ENCODE data around the gene ZNF407. TPM values are rescaled to one million over a fixed set of nuclear protein-coding genes. Genes with fewer than 3 reads are reported as not detected.

Gene ZNF407
- total and polyA plus RNA-seq, 8 donors = 2.1 to 49.0 (median 14.6) TPM

DNA sequence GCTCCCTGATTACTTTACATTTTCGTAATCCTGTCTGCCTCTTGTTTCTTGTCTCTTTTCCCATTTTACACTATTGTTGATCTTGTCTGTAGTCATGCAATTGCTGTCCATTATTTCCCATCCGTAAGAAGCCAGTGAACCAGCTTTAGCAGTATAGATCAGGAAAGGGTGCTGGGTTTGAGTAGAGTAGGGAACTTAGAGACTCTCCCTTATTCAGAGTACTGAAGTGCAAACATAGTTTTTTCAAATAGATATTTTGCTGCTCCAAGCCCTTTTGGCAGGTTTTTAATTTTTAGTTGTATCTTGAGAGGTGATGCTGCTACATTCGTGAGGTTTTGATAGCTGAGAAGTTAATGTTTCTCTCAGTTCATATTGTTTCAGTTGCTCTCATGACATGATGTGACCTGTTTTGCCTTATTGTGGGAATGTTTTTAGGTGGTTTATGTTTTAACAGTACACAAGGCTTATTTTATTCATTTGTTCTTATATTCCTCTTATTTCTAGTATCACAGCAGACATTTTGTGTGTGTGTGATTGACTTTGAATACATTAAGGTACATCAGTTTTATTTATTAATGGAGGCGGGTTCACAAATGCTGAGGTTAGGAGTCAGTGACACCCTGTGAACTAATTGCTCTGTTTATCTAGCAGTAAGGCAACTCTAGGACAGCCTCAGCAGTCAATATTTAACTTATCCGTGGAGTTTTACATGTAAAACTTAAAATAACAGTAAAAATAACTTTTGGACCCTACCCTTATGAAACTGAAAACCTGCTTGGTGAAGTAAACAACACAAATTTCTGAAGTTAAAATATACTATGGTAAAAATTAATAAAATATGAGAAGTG, 118.4 kb downstream of the ZNF407 start:
- no peak overlapping the region for H3K27ac ChIP-seq
- 41 to 62% (median 49%) methylated on average over 5 of the region's 5 CpGs for WGBS, 5 donors
- intact Hi-C loops (cut with DNase I; ENCODE audit: low total_unique reads) = loop anchor here (10.0 kb wide), 1 partner anchor 61 kb away; no protein-coding TSS in a partner anchor
- DNase-seq = peak in 1 of 2 donors; percentile 22
- H3K36me3 ChIP-seq = no peaks in the 10 kb centered on the region
- H3K4me3 ChIP-seq = no peak overlapping the region
- H3K27me3 ChIP-seq = no peaks in the 10 kb centered on the region
- no peaks in the 10 kb centered on the region for H3K4me1 ChIP-seq
- TF ChIP-seq POLR2AphosphoS5 (IDR thresholded peaks at IDR 0.05) (no peak), EP300 (IDR thresholded peaks at IDR 0.05) (no peak), CTCF (IDR thresholded peaks at IDR 0.05) (no peak), POLR2A (IDR thresholded peaks at IDR 0.05) (no peak)
- no peaks in the 10 kb centered on the region for H3K9me3 ChIP-seq

- WGBS, 5 donors = 80 to 88% (median 82%) methylated on average over 2 of the region's 2 CpGs
- intact Hi-C loops (cut with DNase I; ENCODE audit: low total_unique reads) = loop anchor here (10.0 kb wide), 1 partner anchor 64 kb away; no protein-coding TSS in a partner anchor
- TF ChIP-seq POLR2AphosphoS5 (IDR thresholded peaks at IDR 0.05) (no peak), POLR2A (IDR thresholded peaks at IDR 0.05) (no peak), EP300 (IDR thresholded peaks at IDR 0.05) (no peak), CTCF (IDR thresholded peaks at IDR 0.05) (no peak)
Measured at GRCh38 chr18:74718312-74718711, 120.6 kb downstream of the ZNF407 start.

DNA sequence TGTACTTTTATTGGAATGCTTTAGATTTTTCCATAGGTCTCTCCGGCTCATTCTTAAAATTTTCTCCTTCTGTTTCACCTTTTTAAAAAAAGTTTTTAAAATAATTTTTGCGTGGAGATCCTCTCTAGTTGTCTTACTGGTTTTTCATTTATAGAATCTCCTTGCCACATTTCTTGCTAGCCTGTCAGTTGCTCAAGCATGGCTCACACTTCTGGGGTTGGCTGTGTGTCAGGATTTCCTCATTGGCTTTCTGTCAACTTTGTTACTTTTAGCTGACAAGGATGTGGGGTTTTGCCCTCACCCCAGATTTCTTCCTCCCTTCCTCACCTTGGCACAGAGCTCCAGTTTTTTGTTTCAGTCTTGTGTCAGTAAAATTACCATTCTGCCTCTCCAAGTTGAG, 124.6 kb downstream of the ZNF407 start:
- Histone ChIP-seq H3K27me3 (no peaks in the 10 kb centered on the region), H3K4me1 (no peaks in the 10 kb centered on the region), H3K9me3 (no peaks in the 10 kb centered on the region), H3K4me3 (no peak overlapping the region), H3K36me3 (no peaks in the 10 kb centered on the region), H3K27ac (no peak overlapping the region)
- 75 to 83% (median 79%) methylated on average over 2 of the region's 2 CpGs for WGBS, 5 donors
- DNase-seq = no peak
- intact Hi-C loops (cut with DNase I; ENCODE audit: low total_unique reads) = no loop called here
- TF ChIP-seq POLR2AphosphoS5 (IDR thresholded peaks at IDR 0.05) = no peak
- no peak for TF ChIP-seq CTCF (IDR thresholded peaks at IDR 0.05)
- no peak for TF ChIP-seq POLR2A (IDR thresholded peaks at IDR 0.05)
- no peak for TF ChIP-seq EP300 (IDR thresholded peaks at IDR 0.05)

More at GRCh38 chr18:74718312-74718711, 120.6 kb downstream of the ZNF407 start:
- Histone ChIP-seq H3K4me3 (no peak overlapping the region), H3K27me3 (no peaks in the 10 kb centered on the region), H3K9me3 (no peaks in the 10 kb centered on the region), H3K4me1 (no peaks in the 10 kb centered on the region), H3K27ac (no peak overlapping the region), H3K36me3 (no peaks in the 10 kb centered on the region)
- DNase-seq = no peak

- 85 to 98% (median 95%) methylated on average over 1 of the region's 1 CpG for WGBS, 5 donors
Measured at GRCh38 chr18:74724186-74724585, 126.5 kb downstream of the ZNF407 start.

More at GRCh38 chr18:74724186-74724585, 126.5 kb downstream of the ZNF407 start:
- DNase-seq = no peak
- Histone ChIP-seq H3K27me3 (no peaks in the 10 kb centered on the region), H3K4me3 (no peak overlapping the region), H3K36me3 (peaks cover 0 to 4% (median 2%) of the 10 kb centered on the region in 4 donors), H3K27ac (no peak overlapping the region), H3K4me1 (no peaks in the 10 kb centered on the region), H3K9me3 (no peaks in the 10 kb centered on the region)
- intact Hi-C loops (cut with DNase I; ENCODE audit: low total_unique reads) = no loop called here
- no peak for TF ChIP-seq EP300 (IDR thresholded peaks at IDR 0.05)
- TF ChIP-seq POLR2AphosphoS5 (IDR thresholded peaks at IDR 0.05) = no peak
- TF ChIP-seq POLR2A (IDR thresholded peaks at IDR 0.05) = no peak
- no peak for TF ChIP-seq CTCF (IDR thresholded peaks at IDR 0.05)

Measured in stomach (tissue), 9 donors.